Stimulated activated naive CD4-positive, alpha-beta T cell (primary cell): Measurements from ENCODE around the gene FAHD1.
A peak's percentile ranks its signal among the peaks of the same experiment; 100 is the strongest.

Source experiments
- DNase-seq, 6 experiments: peaks; one replicate each; lab custom pipeline; 2025; lab: John Stamatoyannopoulos, UW

Gene FAHD1

DNA sequence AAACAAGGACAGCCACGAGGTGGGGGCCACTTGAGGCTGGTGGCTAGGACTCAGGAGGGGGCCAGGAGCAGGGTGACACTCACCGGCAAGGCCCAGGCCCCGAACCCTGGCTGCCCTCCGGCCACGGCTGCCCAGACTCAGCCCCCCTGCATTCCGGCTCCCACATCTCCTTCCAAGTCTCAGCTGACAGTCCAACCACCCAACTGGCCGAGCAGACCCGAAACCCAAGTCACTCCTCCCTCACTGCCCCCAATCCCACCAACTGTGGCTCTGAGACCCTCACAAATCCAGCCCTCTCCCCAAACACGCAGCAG, 9.8 kb upstream of the FAHD1 start:
- no peak for DNase-seq

DNA sequence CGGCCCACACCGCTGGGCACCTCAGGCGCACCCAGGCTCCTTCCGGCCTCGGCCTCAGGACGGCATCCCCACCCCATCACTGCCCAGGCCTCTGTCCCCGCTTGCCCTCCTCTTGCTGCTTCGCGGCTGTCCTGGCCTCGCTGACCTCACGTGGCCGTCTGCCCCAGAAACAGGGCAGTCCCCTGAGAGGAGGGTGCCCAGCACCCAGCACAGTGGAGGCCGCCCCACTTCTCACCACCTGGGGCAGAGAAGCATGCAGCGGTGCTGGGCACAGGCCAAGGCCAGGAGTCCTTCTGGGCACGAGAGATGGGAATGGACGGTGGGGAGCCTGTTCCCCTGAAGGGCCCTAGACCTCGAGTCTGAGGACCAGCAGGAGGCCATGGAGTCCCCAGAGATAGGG, 9.3 kb upstream of the FAHD1 start:
- no peak for DNase-seq

DNA sequence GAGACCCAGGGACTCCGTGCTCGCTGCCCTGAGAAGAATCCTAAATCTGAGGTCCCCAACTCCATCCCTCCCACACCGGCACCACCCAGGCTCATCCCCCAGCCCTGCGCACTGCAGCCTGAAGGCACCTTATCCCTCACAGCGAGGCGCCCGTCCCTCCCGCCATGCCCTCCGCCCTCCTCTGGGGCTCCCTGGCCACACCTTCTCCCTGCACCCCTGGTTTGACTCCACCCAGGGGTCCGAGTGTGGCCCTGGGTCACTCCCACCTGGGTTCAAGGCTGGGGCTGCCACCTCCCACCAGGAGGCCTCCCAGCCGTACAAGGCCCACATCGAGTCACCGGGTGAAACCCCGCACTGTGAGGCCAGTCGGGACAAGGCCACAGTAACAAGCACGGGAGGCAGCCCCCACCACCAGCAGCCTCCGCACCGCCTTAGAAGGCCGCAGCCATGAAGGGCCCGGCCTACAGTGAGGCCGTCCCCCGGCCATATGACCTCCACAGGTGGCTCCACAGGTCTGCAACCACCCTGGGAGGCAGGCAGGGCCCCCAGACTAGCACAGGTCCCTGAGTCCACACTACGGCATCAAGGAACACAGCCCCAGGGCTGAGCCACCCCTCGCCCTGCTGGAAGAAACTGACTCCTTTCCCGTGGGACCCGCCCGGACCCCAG, 8.7 kb upstream of the FAHD1 start:
- no peak for DNase-seq

DNA sequence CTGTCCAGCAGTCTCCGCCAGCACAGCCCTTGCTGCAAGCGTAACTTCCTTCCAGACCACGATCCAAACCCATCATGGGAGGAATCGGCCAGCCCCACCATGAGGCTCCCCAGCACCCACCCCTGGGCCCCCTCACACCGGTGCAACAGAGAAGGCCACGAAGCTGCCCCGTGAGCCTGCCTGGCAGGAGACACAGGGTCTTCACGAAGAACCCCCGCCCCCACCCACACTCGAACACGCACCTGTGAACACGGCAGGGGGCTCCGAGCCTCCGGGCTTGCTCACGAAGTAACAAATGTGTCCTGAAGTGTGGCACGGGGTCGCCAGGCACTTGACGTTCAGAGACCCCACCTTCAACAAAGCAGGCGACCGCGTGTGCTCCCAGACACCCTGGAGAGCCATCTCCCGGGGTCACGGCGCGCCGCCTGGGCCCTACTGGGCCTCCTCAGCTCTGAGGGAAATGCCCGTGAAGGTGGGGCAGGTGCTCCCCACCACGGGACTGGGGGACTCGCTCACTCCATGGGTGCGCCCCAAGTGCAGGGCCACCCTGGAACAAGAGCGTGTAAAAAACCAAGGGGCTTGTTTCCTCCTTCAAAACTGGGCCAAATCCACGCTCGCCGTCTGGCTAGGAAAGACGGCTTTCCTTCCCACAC, 8.0 kb upstream of the FAHD1 start:
- DNase-seq: no peak

DNA sequence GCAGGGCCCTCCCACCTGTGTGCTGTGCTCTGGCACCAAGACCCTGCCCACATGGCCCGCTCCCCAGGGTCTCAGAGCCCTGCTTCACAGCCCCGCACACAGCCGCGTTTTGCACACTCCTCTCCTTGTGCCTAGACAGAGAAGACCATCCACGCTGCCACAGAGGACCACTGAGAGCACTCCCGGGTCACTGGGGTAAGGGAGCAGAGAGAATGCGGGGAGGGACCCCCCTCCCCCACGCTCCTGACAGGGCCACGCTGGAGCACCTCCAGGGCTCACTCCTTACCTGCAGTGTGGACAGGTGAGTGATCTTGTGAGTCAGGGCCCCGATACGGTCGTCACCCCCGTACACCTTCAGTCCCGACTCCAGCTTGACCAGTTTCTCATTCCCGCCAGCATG, 7.4 kb upstream of the FAHD1 start:
- DNase-seq: no peak

DNA sequence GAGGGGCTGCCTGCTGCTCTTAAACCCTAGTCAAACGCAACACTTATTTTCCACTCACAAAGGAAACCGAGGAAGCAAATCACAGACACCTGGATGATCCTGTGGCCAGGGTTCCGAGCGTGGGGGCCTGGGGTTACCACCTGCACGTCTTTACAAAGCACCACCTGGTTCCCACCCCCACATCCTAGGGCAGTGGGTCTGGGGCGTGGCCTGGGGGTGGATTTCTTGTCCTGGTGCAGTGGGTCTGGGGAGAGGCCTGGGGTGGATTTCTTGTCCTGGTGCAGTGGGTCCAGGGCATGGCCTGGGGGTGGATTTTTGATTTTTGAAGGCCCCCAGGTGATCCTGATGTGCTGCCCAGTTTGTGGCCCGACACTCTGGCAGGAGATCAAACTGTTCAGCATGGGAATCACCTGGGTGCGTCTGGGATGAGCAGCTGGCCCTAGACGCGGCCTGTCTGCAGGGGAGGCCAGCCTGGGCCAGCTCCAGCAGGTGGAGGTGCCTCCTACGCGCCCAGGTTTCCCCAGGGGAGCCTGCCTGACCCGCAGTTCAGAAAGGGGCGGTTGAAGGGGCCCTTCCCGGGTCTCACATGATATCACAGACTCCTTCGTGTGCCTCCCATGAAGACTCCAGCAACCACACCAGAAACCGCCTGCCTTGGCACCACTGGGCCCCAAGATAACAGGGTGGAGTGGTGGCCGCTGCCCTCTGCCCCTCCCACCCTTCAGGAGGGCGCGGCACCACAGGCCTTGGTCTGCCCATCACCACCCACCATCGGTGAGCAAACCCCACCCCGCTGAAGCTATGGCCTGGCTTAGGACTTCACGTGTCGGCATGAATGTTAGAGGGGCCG, 6.7 kb upstream of the FAHD1 start:
- no peak for DNase-seq

DNA sequence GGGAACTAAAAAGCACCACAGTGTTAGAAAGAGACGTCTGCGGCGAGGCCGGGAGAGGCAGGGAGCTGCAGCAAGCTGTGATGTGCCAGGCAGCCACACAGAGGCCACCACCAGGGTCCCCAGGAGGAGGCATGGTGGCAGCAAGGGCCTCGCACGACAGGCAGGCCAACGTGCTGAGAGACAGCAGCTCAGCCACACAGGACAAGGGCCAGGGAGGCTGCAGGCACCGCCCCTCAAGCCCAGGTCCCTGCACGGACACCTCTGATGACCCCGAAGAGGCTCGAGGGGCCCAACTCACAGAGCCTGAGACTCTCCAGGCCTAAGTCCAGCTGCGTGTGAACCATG, 6.1 kb upstream of the FAHD1 start:
- DNase-seq: no peak

DNA sequence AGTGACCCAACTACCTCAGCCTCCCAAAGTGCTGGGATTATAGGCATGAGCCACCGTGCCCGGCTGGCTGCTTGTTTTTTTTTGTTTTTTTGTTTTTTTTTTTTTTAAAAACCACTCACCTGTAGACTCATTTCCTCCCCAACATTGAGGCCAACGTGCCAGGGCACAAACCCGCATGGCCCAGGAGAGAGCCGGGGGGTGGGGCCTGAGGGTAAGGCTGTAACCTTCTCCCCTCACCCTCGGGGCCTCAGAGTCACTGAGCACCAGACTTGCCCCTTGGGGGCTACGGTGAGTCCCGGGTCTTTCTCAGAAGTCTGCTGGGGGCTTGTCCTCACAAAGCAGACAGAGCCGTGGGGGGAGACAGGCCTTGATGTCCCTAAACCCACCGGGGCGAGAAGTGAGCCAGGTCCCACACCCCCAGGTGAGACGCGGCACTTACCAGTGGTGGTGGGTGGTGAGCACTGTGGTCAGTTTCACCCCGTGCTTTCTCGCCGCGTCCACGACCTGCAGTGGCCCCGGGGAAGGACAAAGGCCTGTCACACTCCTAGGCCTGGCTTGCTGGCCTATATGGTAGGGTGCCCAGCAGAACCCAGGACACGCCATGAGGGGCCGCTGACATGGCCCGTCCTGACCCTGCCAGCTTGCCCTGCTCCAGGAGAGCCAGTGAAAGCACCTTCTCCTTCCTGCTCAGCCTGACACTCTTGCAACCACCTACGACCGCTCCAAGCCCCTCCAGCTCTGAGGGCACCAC, 5.0 kb upstream of the FAHD1 start:
- DNase-seq: no peak

DNA sequence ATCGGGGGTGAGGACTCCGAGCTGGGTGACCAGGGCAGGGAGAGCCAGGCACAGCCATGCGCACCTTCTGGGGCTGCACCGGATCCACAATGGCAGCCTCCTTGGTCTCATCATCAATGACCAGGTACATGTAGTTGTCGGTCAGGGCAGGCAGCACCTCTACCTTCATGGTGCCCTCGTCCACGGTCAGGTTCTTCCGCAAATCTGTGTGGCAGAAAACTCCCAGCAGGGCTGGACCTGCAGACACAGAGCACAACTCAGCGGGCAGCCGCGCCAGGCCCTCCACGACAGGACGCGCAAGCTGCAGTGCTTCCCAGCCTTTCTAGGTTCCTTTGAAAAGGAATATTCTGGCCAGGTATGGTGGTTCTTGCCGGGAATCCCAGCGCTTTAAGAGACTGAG, 4.2 kb upstream of the FAHD1 start:
- DNase-seq: no peak

DNA sequence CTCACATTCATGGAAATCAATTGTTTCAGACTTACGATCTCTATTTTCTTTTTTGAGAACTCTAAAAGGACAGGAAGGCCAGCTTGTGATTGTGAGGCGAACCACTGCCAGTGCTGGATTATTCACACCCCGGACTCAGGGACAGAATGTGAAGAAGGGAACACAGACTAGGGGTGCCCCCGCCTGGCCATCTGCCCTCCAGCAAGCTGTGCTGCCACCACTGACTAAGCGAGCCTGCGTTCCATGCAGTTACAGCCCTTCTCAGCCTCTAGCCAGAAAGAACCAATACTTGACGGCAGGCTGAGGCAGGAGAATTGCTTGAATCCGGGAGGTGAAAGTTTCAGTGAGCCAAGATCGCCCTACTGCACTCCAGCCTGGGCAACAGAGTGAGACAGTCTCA, 3.2 kb upstream of the FAHD1 start:
- DNase-seq: no peak

DNA sequence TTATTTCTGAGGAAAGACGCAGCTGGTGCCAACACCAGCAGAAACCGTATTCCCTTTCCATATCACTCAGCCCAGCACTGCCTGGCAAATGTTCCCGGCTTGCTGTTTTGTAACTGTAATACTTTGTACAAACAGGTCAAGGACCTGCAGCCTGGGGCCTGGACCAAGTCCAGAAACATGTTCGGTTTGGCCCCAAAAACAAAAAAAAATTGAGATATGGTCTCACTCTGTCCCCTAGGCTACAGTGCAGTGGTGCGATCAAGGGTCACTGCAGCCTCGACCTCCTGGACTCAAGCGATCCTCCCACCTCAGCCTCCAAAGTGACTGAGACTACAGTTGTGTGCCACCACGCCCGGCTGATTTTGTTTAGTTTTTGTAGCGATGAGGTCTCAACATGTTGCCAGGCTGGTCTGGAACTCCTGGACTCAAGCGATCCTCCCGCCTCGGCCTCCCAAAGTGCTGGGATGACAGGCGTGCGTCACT, 1.6 kb upstream of the FAHD1 start:
- no peak for DNase-seq

DNA sequence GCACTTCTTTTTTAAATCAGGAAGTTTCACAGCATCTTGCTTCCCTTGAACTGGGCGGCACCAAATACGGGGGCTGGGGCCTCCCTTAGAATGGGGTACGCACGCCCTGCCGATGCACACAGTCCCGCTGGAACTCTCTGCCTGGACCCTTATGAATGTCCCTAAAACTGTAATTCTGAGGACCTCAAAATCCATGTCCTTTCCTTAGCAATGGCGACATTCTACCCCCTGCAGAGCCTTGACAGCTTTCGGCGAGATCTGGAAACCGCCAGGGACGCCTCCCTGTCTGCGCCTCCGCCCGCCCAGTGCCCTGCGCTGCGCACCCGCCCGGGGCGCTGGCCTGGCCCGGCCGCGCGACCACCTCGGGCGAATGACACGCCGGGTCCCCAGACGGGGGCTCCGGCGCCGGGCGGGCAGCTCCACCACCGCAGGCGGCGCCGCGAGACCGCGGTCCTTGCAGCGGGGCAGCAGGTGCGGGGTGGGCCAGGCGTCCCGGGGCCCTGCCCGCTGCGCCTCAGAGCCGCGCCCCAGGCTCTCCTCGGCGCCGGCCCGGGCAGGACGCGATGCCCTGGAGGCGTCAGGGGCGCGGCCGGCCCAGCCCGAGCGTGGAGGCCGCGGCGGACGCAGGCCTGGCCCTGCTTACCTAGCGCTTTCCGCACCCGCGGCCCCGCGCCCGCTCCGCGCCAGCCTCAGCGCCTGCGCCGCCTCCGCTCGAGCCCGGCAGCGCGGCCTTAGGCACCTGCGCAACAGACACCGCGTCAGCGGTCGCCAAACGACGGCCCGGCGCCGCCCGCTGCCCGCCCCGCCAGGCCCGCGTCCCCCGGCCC, 929 bp upstream of the FAHD1 start:
- peak; percentile 68 to 91 (median 81) for DNase-seq

DNA sequence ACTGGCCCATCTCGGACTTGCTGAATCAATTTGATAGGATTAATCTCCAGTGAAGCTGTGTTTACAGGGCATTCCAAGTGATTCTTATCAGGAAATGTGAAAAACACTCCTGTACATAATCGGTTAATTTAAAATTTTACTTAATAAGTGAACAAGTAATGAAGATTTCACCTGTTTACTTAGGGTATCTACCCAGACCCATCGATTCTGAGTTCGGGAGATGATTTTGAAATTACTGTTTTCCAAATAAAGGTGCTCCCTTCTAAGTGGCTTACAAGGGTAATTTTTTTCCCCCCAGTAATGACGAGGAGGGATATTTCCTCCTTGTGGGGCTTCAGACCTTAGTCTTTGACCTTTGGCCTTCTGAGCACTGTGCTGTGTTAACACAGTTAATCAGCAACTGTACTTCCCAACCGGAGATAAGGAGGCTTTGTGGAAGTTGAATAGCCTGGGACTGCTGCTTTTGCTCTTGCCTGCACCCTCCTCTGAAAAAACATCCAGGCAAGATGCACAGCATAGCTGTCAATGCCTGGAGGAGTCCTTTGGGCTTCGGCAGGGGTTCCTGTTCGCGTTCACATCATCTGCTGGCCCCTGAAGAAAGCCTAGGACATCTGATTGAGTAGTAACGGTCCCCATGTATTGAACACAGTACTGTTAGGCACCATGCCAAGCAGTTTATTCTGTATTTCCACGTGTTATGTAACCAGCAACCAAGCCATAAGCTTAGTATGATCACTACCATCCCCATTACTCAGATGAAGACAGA, 1.8 kb downstream of the FAHD1 start:
- no peak for DNase-seq

DNA sequence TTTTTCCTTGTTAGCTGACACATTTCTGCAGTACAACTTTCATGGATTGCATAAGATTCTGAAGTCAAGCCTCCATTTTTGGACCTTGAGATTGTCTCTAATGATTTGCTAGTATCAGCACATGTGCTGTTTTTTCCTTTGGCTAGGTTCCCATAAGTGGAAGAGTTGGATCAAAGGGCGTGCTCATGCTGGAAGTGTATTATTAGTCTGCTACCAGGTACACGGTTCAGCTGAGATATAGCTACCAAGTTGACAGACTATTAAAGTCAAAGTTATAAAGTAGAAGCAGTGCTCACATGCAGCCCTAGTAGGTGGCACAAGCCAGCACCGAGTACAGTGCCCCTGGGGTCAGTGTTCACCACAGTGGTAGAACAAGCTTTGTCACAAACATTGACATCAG, 3.2 kb downstream of the FAHD1 start:
- no peak for DNase-seq

DNA sequence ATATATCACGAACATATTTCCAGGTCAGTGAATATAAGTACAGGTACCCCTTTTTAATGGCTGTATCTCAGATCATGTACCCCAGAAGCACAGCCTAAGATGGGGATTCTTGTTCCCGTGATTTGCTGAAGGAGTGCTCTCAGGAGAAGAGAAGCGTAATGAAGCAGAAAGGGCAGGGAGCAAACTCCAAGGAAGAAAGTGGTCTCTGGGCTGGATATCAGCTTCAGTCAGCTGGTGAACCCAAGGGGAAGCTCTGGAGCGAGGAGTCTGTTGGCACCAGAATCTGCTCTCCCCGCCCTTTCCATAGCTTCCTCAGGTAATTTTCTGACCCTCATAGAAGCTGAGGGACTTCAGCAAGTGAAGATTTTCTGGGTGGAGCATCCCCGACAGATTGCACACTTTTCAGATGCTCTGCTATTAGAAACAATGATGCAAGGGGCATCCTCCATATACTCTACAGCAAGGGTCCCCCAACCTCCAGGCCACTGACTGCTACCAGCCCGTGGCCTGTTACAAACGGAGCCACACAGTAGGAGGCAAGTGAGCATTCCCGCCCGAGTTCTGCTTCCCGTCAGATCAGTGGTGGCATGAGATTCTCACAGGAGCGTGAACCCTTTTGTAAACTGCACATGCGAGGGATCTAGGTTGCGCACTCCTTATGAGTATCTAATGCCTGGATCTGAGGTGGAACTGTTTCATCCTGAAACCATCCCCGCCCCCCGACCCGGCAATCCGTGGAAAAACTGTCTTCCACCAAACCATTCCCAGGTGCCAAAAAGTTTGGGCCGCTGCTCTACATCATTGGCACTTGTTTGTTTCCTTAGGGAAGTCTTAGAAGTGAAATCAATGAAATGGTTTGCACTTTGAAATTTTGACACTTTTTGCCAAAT, 4.4 kb downstream of the FAHD1 start:
- DNase-seq: no peak

DNA sequence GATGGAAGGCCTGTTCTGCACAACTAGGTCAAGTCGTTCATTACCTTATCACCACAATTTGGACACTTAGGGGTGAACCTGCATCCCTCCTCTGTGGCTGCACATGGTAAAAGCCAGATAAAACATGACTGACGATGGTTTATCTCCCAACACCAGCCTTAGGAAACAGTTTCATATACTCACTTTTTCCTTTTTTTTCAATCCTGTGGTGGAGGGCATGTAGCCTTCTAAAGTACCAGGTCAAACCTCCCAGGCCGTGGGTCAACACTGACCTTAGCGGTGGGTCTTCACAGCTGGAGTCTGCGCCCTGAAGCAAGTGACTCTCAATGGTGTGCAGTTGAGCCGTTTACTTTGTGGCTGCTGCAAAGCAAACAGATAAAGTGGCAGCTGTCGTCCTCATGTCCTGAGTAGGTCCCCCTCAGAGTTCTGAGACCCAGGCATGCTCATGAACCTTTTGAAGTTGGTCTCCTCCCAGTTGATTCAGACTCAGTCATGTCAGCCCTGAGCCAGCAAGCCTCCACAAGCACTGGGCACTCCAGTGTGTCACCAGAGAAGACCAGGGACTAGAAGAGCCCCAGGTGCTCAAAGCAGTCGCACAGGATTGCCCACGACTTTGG, 5.9 kb downstream of the FAHD1 start:
- no peak for DNase-seq

DNA sequence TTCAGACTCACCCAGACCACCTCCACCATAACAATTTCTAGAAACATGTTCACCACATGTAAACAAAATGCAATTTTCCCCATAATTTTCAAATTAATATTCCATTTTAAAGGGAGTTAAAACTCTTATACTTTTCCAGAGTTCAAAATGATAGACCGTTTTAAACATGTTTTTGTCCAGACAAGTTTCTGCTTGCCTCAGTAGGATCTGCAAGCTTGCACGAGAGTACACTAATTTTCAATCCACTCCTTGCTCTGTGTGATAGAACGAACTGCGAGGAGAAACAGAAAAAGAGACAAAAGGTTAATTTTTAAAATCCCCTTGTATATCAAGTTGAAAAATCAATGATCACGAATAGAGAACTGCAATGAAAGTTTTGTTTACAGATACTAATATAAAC, 7.1 kb downstream of the FAHD1 start:
- DNase-seq: no peak

DNA sequence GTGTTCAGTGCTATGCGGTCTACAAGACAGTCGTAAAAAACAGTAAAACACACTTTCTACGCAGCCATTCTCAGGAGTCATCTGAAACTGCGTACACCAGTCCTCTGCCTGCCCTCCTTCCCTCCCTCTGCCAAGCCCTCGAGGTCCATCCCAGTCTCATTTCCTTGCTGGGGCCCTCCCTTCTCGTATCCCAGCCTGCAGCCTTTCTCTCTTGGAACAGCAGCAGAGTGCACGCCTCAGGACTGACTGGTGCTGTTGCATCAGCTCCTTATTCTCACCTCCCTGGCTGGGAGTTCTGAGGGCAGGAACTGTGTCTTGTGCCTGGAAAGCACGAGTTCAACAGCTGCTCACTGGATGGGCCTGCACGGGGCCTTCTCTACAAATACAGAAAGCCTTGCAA, 12.5 kb downstream of the FAHD1 start:
- DNase-seq: no peak

DNA sequence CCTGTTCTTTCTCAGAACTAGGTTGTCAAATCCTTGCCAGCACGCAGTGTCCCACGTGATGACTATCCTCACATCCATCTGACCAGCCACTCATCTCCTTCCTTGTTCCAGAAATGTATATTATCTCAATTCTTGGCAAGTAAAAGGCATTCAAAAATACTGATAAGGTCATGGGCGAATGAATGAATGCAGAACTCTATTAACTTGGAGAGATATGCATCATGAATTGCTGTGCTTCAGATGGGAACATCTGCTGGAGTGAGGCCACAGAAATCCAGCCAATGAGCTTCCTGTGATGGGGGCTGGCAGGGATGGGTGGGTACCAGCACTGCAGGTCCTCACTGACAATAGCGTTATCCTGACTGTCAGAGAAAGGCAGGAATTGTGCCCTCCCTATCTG, 19.0 kb downstream of the FAHD1 start:
- no peak for DNase-seq

DNA sequence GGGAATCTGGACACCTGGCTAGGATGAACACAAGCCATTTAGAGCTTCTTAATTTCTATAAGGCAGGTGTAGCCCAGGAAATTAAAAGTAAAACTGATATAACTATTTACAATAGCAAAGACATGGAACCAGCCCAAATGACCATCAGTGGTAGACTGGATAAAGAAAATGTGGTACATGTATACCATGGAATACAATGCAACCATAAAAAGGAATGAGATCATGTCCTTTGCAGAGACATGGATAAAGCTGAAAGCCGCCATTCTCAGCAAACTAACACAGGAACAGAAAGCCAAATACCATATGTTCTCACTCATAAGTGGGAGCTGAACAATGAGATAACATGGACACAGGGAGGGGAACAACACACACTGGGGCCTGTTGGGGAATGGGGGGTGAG, 19.4 kb downstream of the FAHD1 start:
- no peak for DNase-seq
